Right hindlimb (tissue), 1 donor: ENCODE results near the gene ADAMTS17.
"Not testable (repeated sequence)": the region's sequence is repeated elsewhere in the genome, so short reads cannot be mapped to it uniquely, and the experiment has no call there.

Experiments
- DNase-seq: peaks from one replicate; pipeline ENCODE4 v3.0.0-alpha.2; 2018

The ADAMTS17 gene

DNA sequence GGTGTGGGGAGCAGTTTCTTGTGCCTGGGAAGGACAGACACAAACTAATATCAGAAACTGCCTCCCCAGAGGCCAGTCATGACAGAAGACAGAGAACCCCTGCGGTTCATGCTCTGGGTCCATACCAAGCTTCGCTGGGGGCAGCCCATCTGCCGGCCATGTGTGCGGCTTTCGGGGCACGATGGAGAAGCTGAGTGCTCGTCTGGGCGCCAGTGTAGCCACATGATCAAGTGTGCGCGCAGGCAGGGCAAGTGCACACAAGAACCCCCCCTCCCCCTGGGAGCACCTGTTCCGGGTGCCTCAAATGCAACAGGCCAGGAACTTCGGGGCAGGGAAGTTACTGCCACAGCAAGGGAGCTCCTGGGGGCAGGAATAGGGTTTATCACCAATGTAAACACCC is 1.8 kb downstream of the ADAMTS17 start:
- no peak for DNase-seq

DNA sequence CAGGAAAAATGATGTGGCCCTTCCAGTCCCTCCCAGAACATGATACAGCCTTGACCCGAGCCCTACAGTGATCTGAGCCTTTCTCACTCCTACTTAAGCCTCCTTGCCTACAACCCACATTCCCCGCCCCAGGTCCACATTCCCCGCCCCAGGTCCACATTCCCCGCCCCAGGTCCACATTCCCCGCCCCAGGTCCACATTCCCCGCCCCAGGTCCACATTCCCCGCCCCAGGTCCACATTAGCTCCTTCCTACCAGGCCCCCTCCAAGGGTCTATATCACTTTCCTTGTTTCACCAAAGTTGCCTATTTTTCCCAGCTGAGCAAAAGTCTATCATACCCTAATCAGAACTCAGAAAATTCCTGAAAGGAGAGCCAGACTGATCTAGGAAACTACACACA is 2.3 kb downstream of the ADAMTS17 start:
- DNase-seq, result not testable (repeated sequence)

DNA sequence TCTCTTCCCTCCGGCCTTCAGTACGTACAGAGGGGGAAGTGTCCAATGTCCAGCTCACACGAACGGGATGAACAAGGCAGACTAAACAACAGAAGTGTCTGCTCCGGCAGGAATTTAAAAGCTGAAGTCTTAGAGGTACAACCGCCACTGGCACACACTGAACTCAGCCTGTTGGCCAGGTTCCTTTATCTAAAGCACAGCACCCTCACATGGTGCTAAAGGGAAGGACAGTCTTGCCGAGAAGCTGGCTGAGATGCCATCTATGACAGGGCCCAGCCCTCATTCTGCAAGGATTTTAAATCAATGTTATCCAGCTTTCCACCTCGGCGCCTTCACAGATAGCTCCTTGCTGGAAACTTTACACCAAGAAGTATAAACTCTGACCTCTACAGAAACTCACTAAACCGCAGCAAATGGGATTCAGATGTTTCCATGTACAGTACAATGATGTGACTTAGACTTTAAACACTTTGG is 2.8 kb downstream of the ADAMTS17 start:
- DNase-seq, result peak; percentile 81

DNA sequence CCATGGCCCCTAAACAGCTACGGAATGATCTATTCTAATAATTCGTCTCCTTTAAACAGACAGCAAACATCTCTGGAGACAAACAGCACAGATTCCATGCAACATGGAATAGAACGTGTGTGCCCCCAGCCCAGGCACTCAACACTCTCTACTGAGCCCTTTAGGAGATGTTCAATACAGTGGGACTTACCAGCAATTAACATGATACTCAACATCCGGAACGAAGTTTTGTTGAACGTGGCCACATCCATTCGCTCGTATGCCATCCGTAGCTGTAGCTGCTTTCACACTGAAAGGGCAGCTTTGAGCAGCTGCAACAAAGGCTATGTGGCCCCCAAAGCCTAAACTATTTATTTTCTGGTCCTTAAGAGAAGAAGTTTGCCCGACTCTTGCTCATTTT is 3.5 kb downstream of the ADAMTS17 start:
- DNase-seq, result peak; percentile 2

DNA sequence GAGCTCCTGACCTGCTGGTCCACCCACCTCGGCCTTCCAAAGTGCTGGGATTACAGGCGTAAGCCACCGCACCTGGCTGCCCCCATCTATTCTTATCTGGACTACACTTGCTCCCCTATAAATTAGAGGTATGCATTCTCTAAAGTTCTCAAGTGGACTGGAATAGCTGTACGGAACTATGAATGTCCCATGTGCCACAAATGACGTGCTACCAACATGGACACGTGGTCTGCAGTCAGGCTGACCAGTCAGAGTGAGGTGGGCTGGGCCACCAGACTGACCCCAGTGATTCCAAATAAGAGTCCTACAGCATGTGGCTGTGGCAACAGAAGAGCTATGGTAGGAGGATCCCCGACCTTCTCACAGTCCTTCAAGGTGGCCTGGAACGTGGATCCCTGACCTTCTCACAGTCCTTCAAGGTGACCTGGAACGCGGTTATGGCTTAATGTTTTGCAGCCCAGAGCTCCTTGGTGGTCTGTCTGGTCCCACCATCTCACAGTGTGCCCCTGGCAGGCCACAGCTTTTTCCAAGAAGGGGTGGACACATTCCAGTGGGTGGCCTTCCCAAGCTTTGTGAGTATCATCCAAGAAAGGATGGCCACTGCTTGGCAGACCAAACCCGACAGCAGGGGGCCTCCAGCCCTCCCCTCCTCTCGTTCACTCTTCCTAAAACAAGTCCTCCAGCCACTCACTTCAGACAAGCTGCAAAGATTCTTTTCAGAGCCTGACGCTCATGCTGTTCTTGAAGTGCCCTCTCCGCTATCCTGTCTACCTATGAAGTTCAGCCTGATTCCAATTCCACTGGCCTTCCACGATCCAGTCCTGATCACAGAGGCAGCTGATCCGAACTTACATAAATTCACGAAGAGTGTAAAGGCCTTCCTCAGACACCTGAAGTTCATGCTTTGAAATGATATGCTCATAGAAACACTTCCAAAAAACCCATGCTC is 4.4 kb downstream of the ADAMTS17 start:
- DNase-seq, result peak; percentile 15

DNA sequence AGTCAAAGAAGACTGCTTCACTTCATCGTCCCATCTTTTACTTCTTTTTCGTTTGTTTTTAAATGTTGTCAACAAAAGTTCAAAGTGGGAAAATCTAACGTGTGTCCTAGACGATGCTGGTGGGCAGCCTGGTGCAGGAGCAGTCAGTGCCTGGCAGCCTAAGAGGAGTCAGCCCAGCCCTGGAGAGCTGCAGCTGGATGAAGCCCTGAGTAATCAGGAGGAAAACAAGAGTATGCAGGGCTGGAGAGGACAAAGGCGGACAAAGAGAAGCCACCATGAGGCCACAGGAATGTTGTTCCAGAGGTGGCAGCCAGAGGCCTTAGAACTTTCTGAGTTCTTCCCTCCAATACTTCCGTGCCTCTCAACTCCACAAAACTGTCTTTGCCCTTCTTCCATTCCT is 5.7 kb downstream of the ADAMTS17 start:
- DNase-seq, result peak; percentile 10

DNA sequence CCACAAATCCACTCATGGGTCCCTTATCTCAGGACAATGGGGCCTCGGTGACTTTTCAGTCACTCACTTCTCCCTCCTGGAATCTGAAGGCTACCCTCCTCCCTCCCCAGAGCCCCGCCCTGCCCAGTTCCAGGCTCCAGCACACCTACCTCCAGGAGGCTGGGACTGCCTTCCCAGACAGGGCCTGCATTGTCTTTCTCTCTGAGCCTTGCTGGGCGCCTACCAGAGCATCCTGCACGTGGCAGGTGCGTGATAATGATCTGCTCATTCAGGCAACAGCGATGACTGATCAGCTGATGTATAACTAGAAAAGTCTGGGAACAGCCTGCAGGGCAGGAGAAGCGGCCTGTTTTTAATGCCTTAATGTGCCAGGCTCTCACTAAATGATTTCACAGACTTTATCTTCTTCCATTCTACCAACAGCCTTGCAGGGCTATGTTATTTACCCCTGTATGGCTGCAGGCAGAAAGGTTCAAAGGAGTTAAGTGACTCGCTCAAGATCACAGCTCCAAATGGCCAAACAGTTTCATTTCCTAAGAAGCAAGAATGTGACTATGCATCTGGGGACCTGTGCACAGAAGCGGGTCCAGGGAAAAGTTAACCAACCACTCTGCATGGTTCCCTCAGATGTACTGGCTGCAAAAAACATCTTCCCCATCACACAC is 6.3 kb downstream of the ADAMTS17 start:
- DNase-seq, result peak; percentile 13

DNA sequence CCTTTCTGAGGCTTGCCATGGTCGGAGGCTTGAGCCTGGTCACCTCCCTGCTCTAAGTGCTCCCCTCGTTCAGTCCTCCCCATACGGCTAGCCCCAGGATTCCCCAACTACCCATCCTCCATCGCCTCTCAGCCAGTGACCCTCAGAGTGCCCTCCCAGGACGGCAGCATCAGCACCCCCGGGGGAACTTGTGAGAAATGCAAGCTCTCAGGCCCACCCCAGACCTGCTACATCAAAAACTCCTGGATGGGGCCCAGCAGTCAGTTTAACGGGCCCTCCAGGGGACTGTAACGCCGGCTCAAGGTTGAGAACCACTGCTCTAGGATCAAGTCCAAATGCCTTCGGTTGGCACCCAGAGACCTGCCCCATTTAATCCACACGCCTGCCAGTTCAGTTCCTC is 6.9 kb downstream of the ADAMTS17 start:
- DNase-seq, result peak; percentile 11

DNA sequence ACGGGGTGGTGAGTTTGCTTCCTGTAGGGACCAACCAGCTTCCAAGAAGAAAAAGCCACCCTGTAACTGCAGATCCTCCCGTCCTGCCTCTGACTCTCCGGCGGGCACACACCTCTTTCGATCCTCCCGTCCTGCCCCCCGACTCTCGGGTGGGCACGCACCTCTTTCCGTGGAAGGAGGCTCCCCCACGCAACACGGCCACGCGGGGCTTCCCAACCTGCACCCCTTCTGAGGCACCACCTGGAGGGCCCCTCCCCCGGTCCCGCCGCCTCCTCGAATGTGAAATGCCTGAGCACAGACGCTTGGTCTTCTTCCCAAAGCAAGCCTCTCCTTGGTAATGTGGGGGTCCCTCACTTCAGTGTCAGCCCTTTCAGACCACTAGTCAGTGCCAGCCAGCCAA is 7.3 kb downstream of the ADAMTS17 start:
- DNase-seq, result peak; percentile 10

DNA sequence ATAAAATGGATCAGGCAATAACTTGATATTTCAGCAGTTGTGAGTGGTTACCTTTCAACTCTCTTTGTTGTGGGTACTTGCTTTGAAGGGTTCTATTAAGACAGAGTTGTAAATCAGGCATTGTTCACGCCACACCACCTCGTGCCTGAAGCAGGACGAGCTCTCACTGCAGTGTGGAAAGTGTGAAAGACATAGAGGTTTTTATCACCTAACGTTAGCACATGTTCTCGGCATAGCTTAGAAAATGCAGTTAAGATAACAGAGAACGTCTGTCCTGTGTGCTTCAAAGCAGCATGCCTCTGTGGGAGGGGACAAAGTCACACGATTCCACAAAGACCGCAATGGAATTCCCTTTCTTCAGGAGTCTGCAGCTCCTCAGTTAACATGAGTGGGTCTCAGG is 7.8 kb downstream of the ADAMTS17 start:
- DNase-seq, result peak; percentile 6

DNA sequence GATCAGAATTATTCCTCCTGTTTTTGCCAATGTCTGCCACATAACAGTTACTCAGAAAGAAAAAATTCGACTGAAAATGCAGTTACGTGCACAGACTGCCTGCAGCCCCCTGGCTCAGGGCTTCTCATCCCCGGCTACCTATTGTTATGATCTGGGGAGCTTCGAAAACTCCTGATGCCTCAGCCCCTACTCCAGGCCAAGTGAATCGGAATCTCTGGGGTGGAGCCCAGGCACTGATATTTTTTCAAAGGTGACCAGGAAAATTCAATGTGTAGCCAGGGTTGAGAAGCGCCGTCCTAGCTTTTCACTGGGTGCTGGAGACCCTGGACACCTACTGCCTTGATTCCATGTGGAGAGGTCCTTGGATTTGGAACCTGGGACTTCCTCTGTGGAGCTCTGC is 8.5 kb downstream of the ADAMTS17 start:
- no peak for DNase-seq

DNA sequence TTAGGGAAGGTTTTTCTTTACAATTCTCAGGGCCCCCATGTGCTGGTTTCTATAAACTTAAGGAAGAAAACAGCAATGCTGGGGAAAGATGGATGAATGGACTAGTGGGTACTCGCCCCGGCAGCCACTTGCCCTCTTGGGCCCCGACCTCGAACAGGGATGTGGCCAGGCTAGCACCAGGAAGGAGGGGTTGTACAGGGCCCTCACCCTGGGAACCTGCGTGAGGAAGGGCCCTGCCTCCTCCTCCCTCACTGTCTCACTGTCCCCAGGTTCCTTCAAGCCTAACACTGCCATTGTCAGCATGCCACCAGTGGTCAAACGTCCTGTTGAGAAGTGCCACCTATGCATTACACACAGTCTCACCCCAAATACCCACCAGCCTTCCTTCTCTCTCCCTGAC is 9.1 kb downstream of the ADAMTS17 start:
- DNase-seq, result peak; percentile 14

DNA sequence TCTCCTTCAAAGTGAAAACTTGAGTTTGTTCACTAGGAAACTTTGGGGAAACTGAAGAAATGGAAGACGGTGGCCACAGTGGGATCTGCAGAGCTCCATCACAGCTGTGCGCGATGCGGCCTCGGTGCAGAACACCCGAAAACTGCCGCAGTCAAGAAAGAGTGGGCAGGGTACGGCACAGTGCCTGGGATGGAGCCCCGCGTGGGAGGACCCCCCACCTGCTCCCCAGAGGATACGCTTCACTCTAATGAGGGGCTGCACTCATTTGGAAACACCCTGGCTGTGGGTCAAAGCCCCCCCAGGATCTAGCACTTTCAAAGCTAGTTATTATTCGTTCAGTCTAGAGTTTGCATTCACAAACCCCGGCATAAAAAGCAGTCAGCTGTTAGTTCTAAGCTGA is 9.5 kb downstream of the ADAMTS17 start:
- no peak for DNase-seq

DNA sequence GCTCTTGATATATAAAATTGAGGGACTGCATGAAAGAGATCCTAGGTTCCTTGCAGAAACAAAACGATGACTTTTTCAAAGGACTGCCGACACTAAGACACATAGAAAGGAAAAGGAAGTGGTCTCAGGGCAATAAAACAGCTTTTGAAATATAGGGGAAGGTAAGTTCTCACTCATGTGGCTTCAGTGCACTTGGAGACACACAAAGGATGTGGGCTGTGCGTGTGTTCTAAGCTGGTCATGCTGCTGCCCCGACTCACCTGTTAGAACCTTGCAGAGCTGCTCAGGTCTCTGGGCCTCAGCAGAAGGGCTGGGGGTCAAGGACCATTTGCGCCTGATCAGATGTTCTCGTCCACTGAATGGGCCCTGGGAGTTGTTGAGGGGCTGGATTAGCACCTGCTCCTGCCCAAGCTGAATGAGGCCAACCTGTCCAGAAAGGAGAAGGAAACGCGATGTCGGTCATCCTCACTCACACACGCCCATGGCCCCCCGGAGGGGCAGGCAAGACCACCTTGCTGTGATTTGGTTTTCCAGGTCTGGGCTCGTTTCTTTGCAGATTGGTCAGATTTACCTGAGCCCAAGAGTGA is 11.1 kb downstream of the ADAMTS17 start:
- peak; percentile 9 for DNase-seq

DNA sequence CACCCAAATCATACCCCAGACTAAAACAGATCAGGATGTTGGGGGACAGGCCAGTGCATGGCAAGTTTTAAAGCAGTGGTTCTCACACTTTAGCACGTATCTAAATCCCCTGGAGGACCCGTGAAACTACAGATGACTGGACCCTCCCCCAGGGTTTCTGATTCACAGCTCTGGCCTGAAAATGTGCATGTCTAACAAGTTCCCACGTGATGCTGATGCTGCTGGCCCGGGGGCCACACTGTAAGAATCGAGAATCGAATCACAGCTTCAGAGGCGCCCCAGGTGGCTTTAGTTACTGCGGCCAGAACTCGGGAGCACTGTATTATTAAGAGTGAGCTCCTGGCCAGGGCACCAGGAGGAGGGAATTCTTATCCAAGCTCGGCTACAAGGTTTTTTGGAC is 11.6 kb downstream of the ADAMTS17 start:
- DNase-seq, result peak; percentile 14

DNA sequence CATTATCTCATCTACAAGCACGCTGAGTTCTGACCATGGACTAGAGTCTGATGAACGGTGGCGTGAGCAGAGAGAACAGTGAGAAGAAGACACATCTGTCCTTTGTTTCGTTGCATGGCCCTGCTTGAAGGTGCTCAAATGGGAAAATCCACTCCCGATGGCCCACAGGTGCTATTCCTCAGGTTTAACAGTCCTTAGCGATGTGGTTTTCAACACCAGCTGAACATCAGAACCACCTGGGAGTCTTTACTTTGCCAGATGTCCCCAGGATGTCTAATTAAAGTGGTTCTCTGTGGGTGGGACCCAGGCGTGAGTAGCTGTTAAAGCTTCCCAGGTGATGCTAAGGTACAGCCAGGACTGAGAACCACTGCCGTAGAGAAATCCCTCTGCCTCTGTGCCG is 13.0 kb downstream of the ADAMTS17 start:
- no peak for DNase-seq

DNA sequence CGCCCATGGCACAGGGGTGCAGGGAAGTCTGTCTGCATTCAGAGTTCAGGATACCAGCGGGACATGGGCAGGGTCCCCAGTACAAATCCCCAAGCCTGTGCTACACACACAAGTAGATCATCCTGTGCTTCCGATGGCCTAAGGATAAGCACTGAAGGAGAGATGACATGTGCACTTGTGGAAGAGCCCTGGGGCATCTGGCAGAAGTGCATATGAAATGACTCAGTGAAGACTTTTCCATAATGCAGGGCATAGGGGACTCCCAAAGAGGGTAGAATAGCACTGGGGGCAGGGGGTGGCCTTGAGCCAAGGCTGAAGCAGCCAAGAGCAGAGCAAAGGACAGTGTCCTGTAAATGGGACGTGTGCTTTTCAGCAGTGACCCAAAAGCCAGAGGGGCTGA is 22.9 kb downstream of the ADAMTS17 start:
- no peak for DNase-seq

DNA sequence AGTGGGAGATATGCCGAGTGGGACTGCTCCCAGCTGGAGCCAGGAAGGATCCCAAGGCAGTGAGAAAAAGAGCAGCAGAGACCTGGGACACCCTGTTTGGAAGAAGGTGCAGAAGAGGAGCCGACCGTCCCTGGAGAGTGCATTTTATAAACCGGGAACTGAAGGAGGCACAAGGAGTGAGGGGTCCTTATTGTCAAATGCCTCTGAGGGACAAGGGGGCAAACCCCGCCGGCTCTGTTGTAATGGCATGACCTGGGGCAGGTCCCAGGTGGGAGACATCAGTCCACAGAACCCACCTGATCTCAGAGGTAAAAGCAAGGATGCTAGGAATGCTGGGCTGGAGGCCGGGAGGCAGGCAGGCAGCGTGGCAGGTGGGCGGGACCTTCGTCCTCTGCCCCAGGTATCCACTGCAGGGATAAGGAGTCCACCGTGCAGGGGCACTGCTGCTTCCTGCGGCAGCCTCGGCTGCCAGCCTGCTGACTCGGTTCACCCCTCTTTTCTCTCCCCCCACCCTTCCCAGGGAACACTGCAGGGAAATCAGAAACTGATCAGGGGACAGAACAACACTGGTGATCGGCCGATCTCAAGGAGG is 26.9 kb downstream of the ADAMTS17 start:
- no peak for DNase-seq

DNA sequence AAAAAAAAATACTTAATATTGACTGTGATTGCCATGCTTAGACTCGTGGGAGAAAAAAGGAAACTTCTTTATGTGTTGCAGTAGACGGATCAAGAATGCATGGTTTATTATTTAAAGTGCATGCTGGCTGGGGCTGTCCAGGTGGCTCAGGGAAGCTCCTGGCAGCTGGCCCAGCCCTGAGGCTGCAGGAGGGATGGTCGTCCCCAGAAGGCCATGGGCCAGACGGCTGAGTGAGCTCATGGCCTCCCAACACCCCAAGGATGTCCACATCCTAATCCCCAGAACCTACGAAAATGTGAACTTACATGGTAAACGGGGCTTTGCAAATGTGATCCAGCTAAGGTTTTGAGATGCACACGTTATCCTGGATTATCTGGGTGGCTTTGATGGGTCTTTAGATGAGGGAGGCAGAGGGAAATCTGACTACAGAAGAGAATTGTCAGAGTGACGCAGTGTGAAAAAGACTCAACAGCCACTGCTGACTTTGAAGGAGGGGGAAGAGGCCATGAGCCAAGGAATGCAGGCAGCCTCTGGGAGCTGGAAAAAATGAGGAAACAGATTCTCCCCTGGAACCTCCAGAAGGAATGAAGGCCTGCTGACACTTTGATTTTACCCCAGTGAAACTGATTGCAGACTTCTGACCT is 29.8 kb downstream of the ADAMTS17 start:
- peak; percentile 85 for DNase-seq

DNA sequence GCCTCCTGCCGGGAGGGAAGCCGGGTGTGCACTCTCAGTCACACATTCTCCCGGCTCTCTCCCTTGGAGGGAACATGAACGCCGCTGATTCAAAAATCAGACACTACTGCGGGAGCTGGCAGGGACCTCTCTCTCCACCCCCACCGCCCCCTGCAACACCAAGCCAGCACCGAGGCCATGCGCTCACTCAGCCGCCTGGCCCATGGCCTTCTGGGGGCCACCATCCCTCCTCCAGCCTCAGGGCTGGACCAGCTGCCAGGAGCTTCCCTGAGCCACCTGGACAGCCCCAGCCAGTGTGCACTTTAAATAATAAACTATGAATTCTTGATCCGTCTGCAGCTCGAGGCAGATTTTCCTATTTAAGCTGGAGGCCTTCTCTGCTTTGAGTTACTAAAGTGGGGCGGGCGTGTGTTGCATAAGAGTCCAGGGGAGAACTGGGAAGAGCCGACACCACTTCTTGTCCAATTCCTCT is 30.6 kb downstream of the ADAMTS17 start:
- peak; percentile 94 for DNase-seq

DNA sequence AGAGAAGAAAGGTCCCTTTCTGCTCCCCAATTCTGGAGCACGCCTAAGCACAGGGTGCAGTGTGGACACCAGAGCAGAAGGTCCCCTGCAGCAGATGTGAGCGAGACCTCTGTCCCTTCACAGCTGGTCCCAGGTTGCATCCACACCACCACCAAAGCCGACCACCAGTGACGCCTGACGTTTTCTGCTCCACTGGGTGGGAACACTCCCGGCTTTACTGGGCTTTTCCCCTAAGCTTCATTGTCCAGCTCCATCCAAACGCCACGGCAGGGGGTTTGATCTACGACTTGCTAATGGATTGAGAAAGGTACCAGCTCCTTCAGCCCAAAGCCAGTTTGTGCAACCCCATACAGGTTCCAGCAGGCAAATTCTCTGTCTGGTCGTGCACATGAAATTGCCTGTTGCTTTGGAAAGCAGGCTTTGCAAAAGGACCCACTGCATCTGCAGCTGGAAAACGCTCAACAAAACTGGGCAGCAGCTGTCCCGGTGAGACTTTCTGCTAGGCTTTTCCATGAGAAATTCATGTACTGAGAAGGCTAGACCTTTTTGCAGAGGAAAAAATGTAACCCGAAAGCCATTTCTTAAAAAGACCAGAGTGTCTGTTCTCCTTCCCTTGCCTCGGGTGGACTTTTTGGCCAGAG is 31.1 kb downstream of the ADAMTS17 start:
- DNase-seq, result no peak

DNA sequence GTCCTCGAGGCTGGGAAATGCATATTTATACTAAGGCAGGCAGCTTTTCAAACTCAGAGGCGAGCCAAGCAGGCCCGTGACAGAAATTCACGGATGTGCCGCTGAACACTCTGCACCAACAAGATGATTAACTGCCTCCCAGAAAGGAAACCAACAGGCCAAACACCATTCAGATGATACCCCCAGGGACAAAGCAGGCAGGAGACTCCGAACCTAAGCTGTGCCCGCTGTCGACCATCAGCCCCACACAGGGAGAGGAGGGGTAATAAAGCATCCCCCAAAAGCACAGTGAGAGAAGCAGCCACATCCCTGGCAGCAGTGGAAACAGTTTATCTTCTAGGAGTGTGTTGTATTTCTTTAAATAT is 31.8 kb downstream of the ADAMTS17 start:
- no peak for DNase-seq
